ENCODE data around the gene PROS1. TPM values are rescaled to one million over a fixed set of nuclear protein-coding genes. Genes with fewer than 3 reads are reported as not detected.

The PROS1 gene
- total and polyA plus RNA-seq, 2 of the 8 experiments (the other 6 are each of a cell fraction or from before 2014, with no cell fraction given), result 0.65 to 2.5 TPM

- Histone ChIP-seq H4K91ac (replicated peaks; ENCODE audit: insufficient read length, low read length) (no peak overlapping the region), H4K8ac (ENCODE audit: extremely low read depth, insufficient read depth, low read length) (no peak overlapping the region), H3K4ac (replicated peaks; ENCODE audit: insufficient read length, low read depth, low read length) (no peak overlapping the region), H2AK5ac (ENCODE audit: low read depth, low read length) (no peak overlapping the region), H2BK12ac (ENCODE audit: low read depth, low read length) (no peak overlapping the region), H3K4me2 (ENCODE audit: insufficient read depth in 1 of 2, low read depth in 2 of 2, low read length in 2 of 2) (no peak overlapping the region), H2AFZ (ENCODE audit: low read length) (no peak overlapping the region), H3K79me1 (ENCODE audit: low read depth, low read length) (no peaks in the 10 kb centered on the region), H2BK15ac (ENCODE audit: low read length) (no peak overlapping the region), H3K4me1 (replicated peaks in 1 of 4; ENCODE audit: control insufficient read depth in 3 of 4, insufficient read depth in 4 of 4, low read length in 3 of 4) (no peaks in the 10 kb centered on the region), H3K27ac (ENCODE audit: low read depth, low read length) (no peak overlapping the region), H3K9me3 (ENCODE audit: insufficient read depth in 2 of 2, low read depth in 1 of 2, low read length in 1 of 2) (no peaks in the 10 kb centered on the region), H3K23me2 (ENCODE audit: low read depth, low read length) (no peaks in the 10 kb centered on the region), H3K27me3 (replicated peaks in 1 of 4; ENCODE audit: control insufficient read depth in 3 of 4, extremely low read depth in 1 of 4, insufficient read depth in 3 of 4, low read length in 3 of 4) (no peaks in the 10 kb centered on the region), H3K14ac (ENCODE audit: insufficient read length) (no peak overlapping the region), H4K5ac (ENCODE audit: insufficient read length, low read depth, low read length) (no peak overlapping the region), H2BK20ac (ENCODE audit: low read length) (no peak overlapping the region), H3K9ac (replicated peaks in 1 of 4; ENCODE audit: extremely low read depth in 1 of 4, low read depth in 3 of 4, low read length in 3 of 4) (no peak overlapping the region), H3K18ac (ENCODE audit: extremely low read depth, low read length) (no peak overlapping the region), H3K36me3 (ENCODE audit: control insufficient read depth in 2 of 4, insufficient read depth in 4 of 4, low read length in 3 of 4) (no peaks in the 10 kb centered on the region), H4K20me1 (replicated peaks in 1 of 2; ENCODE audit: control insufficient read depth in 1 of 2, insufficient read depth in 2 of 2, low read length in 2 of 2) (peaks cover 0 to 2% of the 10 kb centered on the region in 2 experiments), H3K56ac (replicated peaks; ENCODE audit: insufficient read length, low read depth, low read length) (no peak overlapping the region), H3K4me3 (ENCODE audit: extremely low read depth in 1 of 4, insufficient read depth in 2 of 4, low read depth in 3 of 4, low read length in 4 of 4) (no peak overlapping the region), H2BK120ac (replicated peaks; ENCODE audit: low read depth, low read length) (no peak overlapping the region), H2BK5ac (ENCODE audit: low read depth, low read length) (no peak overlapping the region), H3K23ac (ENCODE audit: insufficient read length) (no peak overlapping the region), H3K79me2 (ENCODE audit: control insufficient read depth in 1 of 2, insufficient read depth in 2 of 2, low read length in 2 of 2) (no peaks in the 10 kb centered on the region)
- CTCF ChIA-PET (ENCODE audit: partially characterized antibody), result interaction anchor here (1.1 to 1.7 kb wide), 2 partner anchors 14 to 16 kb away, joined by 3 to 5 read pairs; no protein-coding TSS in a partner anchor
- WGBS, 2 experiments (ENCODE audit: extremely low coverage in 1 of 2, insufficient coverage in 1 of 2, insufficient read length in 1 of 2, insufficient replicate concordance in 2 of 2, low coverage in 1 of 2, low lambda C conversion rate in 2 of 2, missing lambda C conversion rate in 1 of 2), result 80% methylated on average over 2 of the region's 2 CpGs; no CpG with 5 or more reads in 1 of the 2 experiments
- POLR2A ChIA-PET (ENCODE audit: partially characterized antibody), result no interaction called here
- no peak for DNase-seq (ENCODE audit: low read depth in 1 of 2, low spot score in 2 of 2)
- FAIRE-seq, result no peak
- TF ChIP-seq EP300 (IDR thresholded peaks at IDR 0.05; ENCODE audit: borderline replicate concordance in 1 of 2, low read depth in 2 of 2, low read length in 2 of 2), result no peak
- no peak for TF ChIP-seq NANOG (IDR thresholded peaks at IDR 0.05; ENCODE audit: insufficient read depth, low read depth, low read length, poor library complexity, severe bottlenecking)
- TF ChIP-seq MAX (IDR thresholded peaks at IDR 0.05), result no peak
- no peak for TF ChIP-seq ASH2L (IDR thresholded peaks at IDR 0.05; ENCODE audit: low read length)
- TF ChIP-seq E2F6 (IDR thresholded peaks at IDR 0.05), result no peak
- TF ChIP-seq USF2 (IDR thresholded peaks at IDR 0.05; ENCODE audit: low read length), result no peak
- TF ChIP-seq CBX8 (IDR thresholded peaks at IDR 0.05; ENCODE audit: borderline replicate concordance, low read depth, low read length), result no peak
- no peak for TF ChIP-seq MAFK (IDR thresholded peaks at IDR 0.05; ENCODE audit: low read depth, low read length)
- no peak for TF ChIP-seq JUND (IDR thresholded peaks at IDR 0.05; ENCODE audit: low read length)
Observed at GRCh38 chr3:94019659-94020058, 46.0 kb upstream of the PROS1 start.
